DND-41 (cell line): ENCODE data around the gene UBC.

Source experiments
- ATAC-seq: fragments of 200-7000 bp; cut with Tn5 transposase; 3 replicates; pipeline ENCODE4 v1.9.1; 2021; ENCODE audit warnings: low read depth; ENCODE audit not compliant: insufficient read depth
- DNase-seq: peaks from one replicate; pipeline ENCODE4 v3.0.0-alpha.2; 2020
- H2AFZ ChIP-seq: 2 replicates; pipeline ENCODE4 v1.6.0; 2012; ENCODE audit warnings: low read depth, low read length
- H3K27ac ChIP-seq: 2 replicates; pipeline ENCODE4 v1.5.1; 2012; ENCODE audit warnings: low read length, inconsistent platforms
- H3K27me3 ChIP-seq: fragments of 200-600 bp; sonication (generic); 2 replicates; pipeline ENCODE4 v1.6.0; 2012; ENCODE audit warnings: low read length, mild to moderate bottlenecking, inconsistent platforms; ENCODE audit not compliant: insufficient read depth, poor library complexity
- H3K36me3 ChIP-seq: 2 replicates; pipeline ENCODE4 v1.5.1; 2012; ENCODE audit warnings: low read length, inconsistent platforms; ENCODE audit not compliant: insufficient read depth
- H3K4me1 ChIP-seq: 2 replicates; pipeline ENCODE4 v1.5.1; 2012; ENCODE audit warnings: mild to moderate bottlenecking, low read length; ENCODE audit not compliant: insufficient read depth
- H3K4me2 ChIP-seq: 2 replicates; pipeline ENCODE4 v1.6.0; 2012; ENCODE audit warnings: mild to moderate bottlenecking, moderate library complexity, low read length, inconsistent platforms; ENCODE audit not compliant: insufficient read depth
- H3K4me3 ChIP-seq, 2 experiments: fragments of 200-600 bp in 1 of 2; shearing (Covaris generic) in 1 of 2; 2 replicates each; pipeline ENCODE4 v1.5.1; 2012 to 2016; ENCODE audit warnings: inconsistent platforms in 2 of 2, low read length in 2 of 2, mild to moderate bottlenecking in 2 of 2, low read depth in 1 of 2, moderate library complexity in 1 of 2
- H3K79me2 ChIP-seq: 2 replicates; pipeline ENCODE4 v1.6.0; 2012; ENCODE audit warnings: low read length, inconsistent platforms; ENCODE audit not compliant: insufficient read depth
- H3K9ac ChIP-seq: 2 replicates; pipeline ENCODE4 v1.6.0; 2012; ENCODE audit warnings: low read depth, mild to moderate bottlenecking, inconsistent platforms, low read length, moderate library complexity
- H3K9me3 ChIP-seq: 2 replicates; pipeline ENCODE4 v1.5.1; 2012; ENCODE audit warnings: low read length, moderate library complexity, mild to moderate bottlenecking, inconsistent platforms; ENCODE audit not compliant: insufficient read depth, severe bottlenecking
- H4K20me1 ChIP-seq: 2 replicates; pipeline ENCODE4 v1.6.0; 2012; ENCODE audit warnings: low read length; ENCODE audit not compliant: insufficient read depth
- CTCF ChIP-seq: IDR thresholded peaks from 2 replicates; pipeline ENCODE4 v1.5.1; 2012; ENCODE audit warnings: borderline replicate concordance, low read length, moderate library complexity, mild to moderate bottlenecking; ENCODE audit not compliant: poor library complexity, severe bottlenecking; ENCODE audit errors: extremely low read depth
- EZH2 ChIP-seq: IDR thresholded peaks from 3 replicates; pipeline ENCODE4 v1.6.1; 2012; ENCODE audit warnings: borderline replicate concordance, low read depth, mild to moderate bottlenecking, moderate library complexity, low read length, inconsistent platforms; ENCODE audit not compliant: severe bottlenecking

The UBC gene

GRCh38 chr12:124874188-124874587 lies 40.3 kb downstream of the UBC start:
- no peak for TF ChIP-seq EZH2
- TF ChIP-seq CTCF, result no peak
- H3K79me2 ChIP-seq, result no peaks in the 10 kb centered on the region
- no peak overlapping the region for H3K9ac ChIP-seq
- H3K4me3 ChIP-seq, result no peak overlapping the region
- no peaks in the 10 kb centered on the region for H3K4me1 ChIP-seq
- H3K27me3 ChIP-seq, result no peaks in the 10 kb centered on the region
- no peaks in the 10 kb centered on the region for H3K36me3 ChIP-seq
- H2AFZ ChIP-seq, result no peak overlapping the region
- no peaks in the 10 kb centered on the region for H3K9me3 ChIP-seq
- H3K4me2 ChIP-seq, result no peak overlapping the region
- no peaks in the 10 kb centered on the region for H4K20me1 ChIP-seq
- no peak overlapping the region for H3K27ac ChIP-seq
- ATAC-seq, result no peak
- DNase-seq, result no peak

- Histone ChIP-seq H3K9me3 (no peaks in the 10 kb centered on the region), H3K36me3 (no peaks in the 10 kb centered on the region), H3K4me1 (no peaks in the 10 kb centered on the region), H3K4me2 (no peak overlapping the region), H3K4me3 (no peak overlapping the region), H2AFZ (no peak overlapping the region), H3K79me2 (no peaks in the 10 kb centered on the region), H4K20me1 (no peaks in the 10 kb centered on the region), H3K9ac (no peak overlapping the region), H3K27me3 (no peaks in the 10 kb centered on the region), H3K27ac (no peak overlapping the region)
- DNase-seq (no peak), ATAC-seq (no peak)
- TF ChIP-seq CTCF (no peak), EZH2 (no peak)
These were observed 42.3 kb downstream of the UBC start for GRCh38 chr12:124872068-124872719.

- Histone ChIP-seq H3K27me3 (no peaks in the 10 kb centered on the region), H3K4me3 (no peak overlapping the region), H3K4me2 (no peak overlapping the region), H3K9ac (no peak overlapping the region), H3K36me3 (no peaks in the 10 kb centered on the region), H3K79me2 (no peaks in the 10 kb centered on the region), H2AFZ (no peak overlapping the region), H3K27ac (no peak overlapping the region), H3K9me3 (no peaks in the 10 kb centered on the region), H3K4me1 (0 out of 2 replicates have a peak, but pooled peaks cover 2% of the 10 kb centered on the region), H4K20me1 (no peaks in the 10 kb centered on the region)
- TF ChIP-seq EZH2, result no peak
- no peak for TF ChIP-seq CTCF
- no peak for DNase-seq
- ATAC-seq, result no peak
These were observed 43.2 kb downstream of the UBC start for GRCh38 chr12:124871297-124871696.
